Measurements from ENCODE around the gene EXT2.

The EXT2 gene

DNA sequence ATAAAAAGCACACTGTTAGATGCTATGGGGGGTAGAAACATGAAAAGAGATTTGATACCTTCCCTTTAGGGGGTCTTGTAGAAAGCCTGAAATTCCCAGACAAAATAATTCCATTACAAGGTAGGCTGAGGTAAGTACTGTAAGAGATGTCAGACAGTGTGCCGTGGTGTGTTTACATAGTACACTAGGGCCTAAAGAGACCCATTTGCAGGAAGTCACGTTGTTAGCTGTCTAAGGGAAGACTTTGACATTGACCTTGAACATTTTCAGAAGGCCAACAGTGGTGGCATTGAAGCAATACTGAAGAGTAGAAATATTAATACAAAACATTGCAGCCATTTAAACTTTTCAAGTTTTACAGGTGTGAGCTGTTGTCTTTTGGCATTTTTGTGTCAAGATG lies 30.8 kb downstream of the EXT2 start:
- no peaks in the 10 kb centered on the region for H3K9me2 ChIP-seq (replicated peaks; ENCODE audit: insufficient read depth, low read length)
- TF ChIP-seq, protein P1, sequence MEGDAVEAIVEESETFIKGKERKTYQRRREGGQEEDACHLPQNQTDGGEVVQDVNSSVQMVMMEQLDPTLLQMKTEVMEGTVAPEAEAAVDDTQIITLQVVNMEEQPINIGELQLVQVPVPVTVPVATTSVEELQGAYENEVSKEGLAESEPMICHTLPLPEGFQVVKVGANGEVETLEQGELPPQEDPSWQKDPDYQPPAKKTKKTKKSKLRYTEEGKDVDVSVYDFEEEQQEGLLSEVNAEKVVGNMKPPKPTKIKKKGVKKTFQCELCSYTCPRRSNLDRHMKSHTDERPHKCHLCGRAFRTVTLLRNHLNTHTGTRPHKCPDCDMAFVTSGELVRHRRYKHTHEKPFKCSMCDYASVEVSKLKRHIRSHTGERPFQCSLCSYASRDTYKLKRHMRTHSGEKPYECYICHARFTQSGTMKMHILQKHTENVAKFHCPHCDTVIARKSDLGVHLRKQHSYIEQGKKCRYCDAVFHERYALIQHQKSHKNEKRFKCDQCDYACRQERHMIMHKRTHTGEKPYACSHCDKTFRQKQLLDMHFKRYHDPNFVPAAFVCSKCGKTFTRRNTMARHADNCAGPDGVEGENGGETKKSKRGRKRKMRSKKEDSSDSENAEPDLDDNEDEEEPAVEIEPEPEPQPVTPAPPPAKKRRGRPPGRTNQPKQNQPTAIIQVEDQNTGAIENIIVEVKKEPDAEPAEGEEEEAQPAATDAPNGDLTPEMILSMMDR (IDR thresholded peaks at IDR 0.05; ENCODE audit: low read length) = no peak
- TF ChIP-seq EZH2phosphoT487 (IDR thresholded peaks at IDR 0.05; ENCODE audit: low read length) = no peak
- TF ChIP-seq EZH2 (optimal IDR thresholded peaks at IDR 0.05; ENCODE audit: low read depth, low read length) = no peak
- DNase-seq = no peak
- no peaks in the 10 kb centered on the region for H3K36me3 ChIP-seq (replicated peaks; ENCODE audit: insufficient read depth, low read length)
- H3K27me3 ChIP-seq (replicated peaks; ENCODE audit: insufficient read depth, low read length) = no peaks in the 10 kb centered on the region
- no peaks in the 10 kb centered on the region for H3K9me3 ChIP-seq (replicated peaks; ENCODE audit: insufficient read depth, low read length)
- H2AFZ ChIP-seq (ENCODE audit: low read length) = no peak overlapping the region
- no peaks in the 10 kb centered on the region for H3F3A ChIP-seq (ENCODE audit: insufficient read depth, low read length)
- H3K27ac ChIP-seq (ENCODE audit: low read length) = no peak overlapping the region
- H3K79me2 ChIP-seq (ENCODE audit: low read length) = no peaks in the 10 kb centered on the region
- peaks cover 10% of the 10 kb centered on the region; the same call in 1 of the 2 replicates for H3K4me1 ChIP-seq (ENCODE audit: low read length)
- H3K4me2 ChIP-seq (ENCODE audit: low read depth, low read length) = no peak overlapping the region
- no peaks in the 10 kb centered on the region for H4K20me1 ChIP-seq (ENCODE audit: insufficient read depth, low read length)
- no peak overlapping the region for H3K4me3 ChIP-seq (ENCODE audit: low read length)
- H3K9ac ChIP-seq (ENCODE audit: low read length) = no peak overlapping the region

DNA sequence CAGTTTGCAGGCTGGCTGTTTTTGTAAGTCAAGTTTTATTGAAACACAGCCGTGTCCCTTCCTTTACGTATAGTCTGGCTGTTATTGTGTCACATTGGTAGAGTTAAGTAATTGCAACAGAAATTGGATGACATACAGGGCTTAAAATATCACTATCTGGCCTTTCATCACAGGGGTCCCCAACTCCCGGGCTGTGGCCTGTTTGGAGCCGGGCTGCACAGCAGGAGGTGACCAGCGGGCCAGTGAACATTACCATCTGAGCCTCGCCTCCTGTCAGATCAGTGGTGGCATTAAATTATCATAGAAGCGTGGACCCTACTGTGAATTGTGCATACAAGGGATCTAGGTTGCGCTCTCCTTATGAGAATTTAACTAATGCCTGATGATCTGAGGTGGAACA lies 31.7 kb downstream of the EXT2 start:
- no peak overlapping the region for H2AFZ ChIP-seq (ENCODE audit: low read length)
- no peak overlapping the region for H3K9ac ChIP-seq (ENCODE audit: low read length)
- H4K20me1 ChIP-seq (ENCODE audit: insufficient read depth, low read length) = no peaks in the 10 kb centered on the region
- peaks cover 10% of the 10 kb centered on the region; the same call in 1 of the 2 replicates for H3K4me1 ChIP-seq (ENCODE audit: low read length)
- no peak overlapping the region for H3K4me2 ChIP-seq (ENCODE audit: low read depth, low read length)
- no peaks in the 10 kb centered on the region for H3K36me3 ChIP-seq (replicated peaks; ENCODE audit: insufficient read depth, low read length)
- no peaks in the 10 kb centered on the region for H3K27me3 ChIP-seq (replicated peaks; ENCODE audit: insufficient read depth, low read length)
- DNase-seq = no peak
- no peak overlapping the region for H3K27ac ChIP-seq (ENCODE audit: low read length)
- no peaks in the 10 kb centered on the region for H3K9me3 ChIP-seq (replicated peaks; ENCODE audit: insufficient read depth, low read length)
- TF ChIP-seq, protein P1 (IDR thresholded peaks at IDR 0.05; ENCODE audit: low read length) = no peak
- TF ChIP-seq EZH2 (optimal IDR thresholded peaks at IDR 0.05; ENCODE audit: low read depth, low read length) (no peak), EZH2phosphoT487 (IDR thresholded peaks at IDR 0.05; ENCODE audit: low read length) (no peak)
- no peaks in the 10 kb centered on the region for H3K9me2 ChIP-seq (replicated peaks; ENCODE audit: insufficient read depth, low read length)
- no peaks in the 10 kb centered on the region for H3F3A ChIP-seq (ENCODE audit: insufficient read depth, low read length)
- H3K4me3 ChIP-seq (ENCODE audit: low read length) = no peak overlapping the region
- no peaks in the 10 kb centered on the region for H3K79me2 ChIP-seq (ENCODE audit: low read length)

DNA sequence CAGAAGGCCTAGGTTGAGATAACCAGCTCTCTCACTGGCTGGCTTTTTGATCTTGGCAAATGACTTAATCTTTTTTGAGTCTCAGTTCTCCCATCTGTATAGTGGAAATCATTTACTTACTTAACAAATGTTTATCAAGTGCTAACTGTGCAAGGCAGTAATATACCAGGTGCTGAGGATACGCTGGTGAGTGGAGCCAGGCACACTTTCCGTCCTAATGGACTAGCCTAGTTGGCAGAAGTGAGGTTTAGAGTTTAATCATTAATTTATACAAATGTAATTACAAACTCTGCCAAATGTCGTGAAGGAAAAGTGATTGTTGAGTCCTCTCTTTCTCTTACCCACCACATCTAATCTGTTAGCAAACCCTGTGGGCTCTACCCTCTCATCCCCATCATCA lies 33.3 kb downstream of the EXT2 start:
- Histone ChIP-seq H3K27me3 (replicated peaks; ENCODE audit: insufficient read depth, low read length) (no peaks in the 10 kb centered on the region), H2AFZ (ENCODE audit: low read length) (no peak overlapping the region), H3K27ac (ENCODE audit: low read length) (no peak overlapping the region), H3K4me1 (ENCODE audit: low read length) (peaks cover 10% of the 10 kb centered on the region; the same call in 1 of the 2 replicates), H3K36me3 (replicated peaks; ENCODE audit: insufficient read depth, low read length) (no peaks in the 10 kb centered on the region), H4K20me1 (ENCODE audit: insufficient read depth, low read length) (no peaks in the 10 kb centered on the region), H3F3A (ENCODE audit: insufficient read depth, low read length) (no peaks in the 10 kb centered on the region), H3K79me2 (ENCODE audit: low read length) (no peaks in the 10 kb centered on the region), H3K4me2 (ENCODE audit: low read depth, low read length) (no peak overlapping the region), H3K9me2 (replicated peaks; ENCODE audit: insufficient read depth, low read length) (no peaks in the 10 kb centered on the region), H3K9ac (ENCODE audit: low read length) (no peak overlapping the region), H3K4me3 (ENCODE audit: low read length) (no peak overlapping the region), H3K9me3 (replicated peaks; ENCODE audit: insufficient read depth, low read length) (no peaks in the 10 kb centered on the region)
- TF ChIP-seq, protein P1 (IDR thresholded peaks at IDR 0.05; ENCODE audit: low read length) = no peak
- TF ChIP-seq EZH2 (optimal IDR thresholded peaks at IDR 0.05; ENCODE audit: low read depth, low read length) = no peak
- no peak for TF ChIP-seq EZH2phosphoT487 (IDR thresholded peaks at IDR 0.05; ENCODE audit: low read length)
- DNase-seq = no peak

Data from MM.1S (cell line).